Epithelial cell of proximal tubule (primary cell): ENCODE data around the gene GOLM1. TPM values are rescaled to one million over a fixed set of nuclear protein-coding genes. Genes with fewer than 3 reads are reported as not detected.
A peak's percentile ranks its signal among the peaks of the same experiment; 100 is the strongest.

Source experiments
- DNase-seq: peaks from one replicate; pipeline ENCODE4 v3.0.0-alpha.2; 2011; ENCODE audit warnings: low read depth
- H3K4me3 ChIP-seq: 2 replicates; pipeline ENCODE4 v1.5.1; 2011; ENCODE audit warnings: low read depth, mild to moderate bottlenecking, low read length
- CTCF ChIP-seq: conservative IDR thresholded peaks from 2 replicates; pipeline ENCODE4 v1.5.1; 2012; ENCODE audit warnings: low read depth, mild to moderate bottlenecking, low read length
- total RNA-seq: library from RNA; depleted of rRNA; stranded (reverse); fragments of >200 nt; gene quantifications from 2 replicates; pipeline ENCODE4 v1.2.3, GENCODE V29; 2015

The GOLM1 gene
- total RNA-seq, 1 donor from 2014 or later = 109 TPM

GRCh38 chr9:86036555-86036954, 62.8 kb downstream of the GOLM1 start:
- DNase-seq = no peak
- no peak for TF ChIP-seq CTCF
- H3K4me3 ChIP-seq = no peak overlapping the region

- TF ChIP-seq CTCF = no peak
- no peak overlapping the region for H3K4me3 ChIP-seq
- no peak for DNase-seq
Measured at GRCh38 chr9:86035827-86036440, 63.4 kb downstream of the GOLM1 start.

GRCh38 chr9:86034863-86035734, 64.3 kb downstream of the GOLM1 start:
- no peak overlapping the region for H3K4me3 ChIP-seq
- TF ChIP-seq CTCF = peak; percentile 77
- no peak for DNase-seq

DNA sequence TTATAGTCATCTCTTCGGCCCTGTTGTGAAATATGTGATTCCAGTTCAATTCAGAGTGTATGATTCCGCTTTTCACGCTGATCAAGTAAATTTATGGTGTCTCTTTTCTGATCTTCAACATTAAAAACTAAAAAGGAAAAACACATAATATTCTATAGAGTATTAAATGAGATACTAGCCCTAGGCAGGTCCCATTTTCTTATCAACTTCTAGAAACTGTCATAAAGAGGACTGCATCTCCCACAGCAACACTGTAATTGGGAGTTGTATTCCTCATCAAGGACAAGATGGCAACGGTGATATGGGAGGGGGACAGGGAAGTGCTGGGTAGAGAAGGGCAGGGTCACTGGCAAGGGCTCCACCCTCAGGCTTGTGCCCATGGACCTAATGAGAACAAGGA, 71.6 kb downstream of the GOLM1 start:
- TF ChIP-seq CTCF = no peak
- no peak for DNase-seq
- H3K4me3 ChIP-seq = no peak overlapping the region

GRCh38 chr9:86022687-86023266, 76.6 kb downstream of the GOLM1 start:
- no peak for TF ChIP-seq CTCF
- H3K4me3 ChIP-seq = no peak overlapping the region
- DNase-seq = no peak

DNA sequence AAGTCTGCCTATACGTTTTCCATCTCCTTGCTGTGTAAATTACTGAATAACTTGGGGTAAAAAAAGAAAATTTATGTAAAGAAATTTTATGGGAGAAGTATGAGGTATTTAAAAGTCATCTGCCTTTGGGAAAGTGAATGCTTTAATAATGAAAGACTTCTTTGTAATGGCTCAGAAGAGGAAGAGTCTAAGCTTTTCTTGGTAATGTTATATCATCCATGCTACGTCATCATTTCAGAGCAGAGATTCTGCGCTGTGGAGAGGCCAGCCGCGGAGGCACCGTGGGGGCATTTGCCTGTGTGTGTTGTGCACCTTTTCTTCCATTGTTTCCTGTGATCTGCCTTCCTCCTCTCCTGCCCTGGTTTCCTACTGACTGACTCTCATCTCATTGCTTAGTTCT, 78.2 kb downstream of the GOLM1 start:
- TF ChIP-seq CTCF = no peak
- H3K4me3 ChIP-seq = no peak overlapping the region
- DNase-seq = no peak

- no peak overlapping the region for H3K4me3 ChIP-seq
- no peak for DNase-seq
- no peak for TF ChIP-seq CTCF
Measured at GRCh38 chr9:86020731-86021130, 78.6 kb downstream of the GOLM1 start.
